ENCODE measurements around the gene MVD. TPM values are rescaled to one million over a fixed set of nuclear protein-coding genes. Genes with fewer than 3 reads are reported as not detected.

The MVD gene
- total and polyA plus RNA-seq, 4 donors: 19.8 to 57.6 (median 26.3) TPM

GRCh38 chr16:88662222-88662842 is 559 bp downstream of the MVD start:
- Histone ChIP-seq H3K36me3 (ENCODE audit: control insufficient read depth in 1 of 2, insufficient read depth in 2 of 2, low read length in 1 of 2) (no peaks in the 10 kb centered on the region), H3K27me3 (ENCODE audit: control insufficient read depth in 1 of 2, insufficient read depth in 2 of 2, low read length in 1 of 2) (no peaks in the 10 kb centered on the region), H3K4me1 (ENCODE audit: control insufficient read depth in 1 of 2, insufficient read depth in 2 of 2, low read length in 2 of 2) (no peaks in the 10 kb centered on the region), H3K9me3 (ENCODE audit: control insufficient read depth, low read length) (no peaks in the 10 kb centered on the region), H3K4me3 (ENCODE audit: low read length in 2 of 2) (peak overlapping the region; percentile 52 to 80), H3K27ac (ENCODE audit: low read depth in 1 of 2, low read length in 2 of 2) (no peak overlapping the region)
- ATAC-seq (ENCODE audit: low FRiP score): no peak
- intact Hi-C loops (cut with DNase I): loop anchor here in 1 of 2 donors (5.0 kb wide), 1 partner anchor 45 kb away; the partner anchor contains the start of genes CTU2 and RNF166
- peak; percentile 40 to 75 for DNase-seq
- WGBS, 2 donors: 1% methylated on average over 46 to 49 of the region's 49 CpGs

DNA sequence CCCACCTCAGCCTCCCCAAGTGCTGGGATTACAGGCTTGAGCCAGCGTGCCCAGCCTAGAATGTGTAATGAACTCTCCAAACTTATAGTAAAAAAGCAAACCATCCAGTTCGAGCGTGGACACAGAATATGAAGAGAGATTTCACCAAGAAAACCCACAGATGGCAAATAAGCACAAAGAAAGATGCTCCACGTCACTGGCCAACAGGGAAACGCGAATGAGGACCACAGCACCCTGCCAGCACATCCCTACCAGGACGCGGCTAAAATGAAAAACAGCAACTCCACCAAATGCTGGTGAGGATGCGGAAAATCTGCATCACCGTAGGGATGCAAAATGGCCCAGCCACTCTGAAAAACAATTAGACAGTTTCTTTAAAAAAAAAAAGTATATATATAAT is 1.4 kb downstream of the MVD start:
- DNase-seq: no peak
- no peak for ATAC-seq (ENCODE audit: low FRiP score)
- Histone ChIP-seq H3K4me1 (ENCODE audit: control insufficient read depth in 1 of 2, insufficient read depth in 2 of 2, low read length in 2 of 2) (no peaks in the 10 kb centered on the region), H3K27me3 (ENCODE audit: control insufficient read depth in 1 of 2, insufficient read depth in 2 of 2, low read length in 1 of 2) (no peaks in the 10 kb centered on the region), H3K9me3 (ENCODE audit: control insufficient read depth, low read length) (no peaks in the 10 kb centered on the region), H3K27ac (ENCODE audit: low read depth in 1 of 2, low read length in 2 of 2) (no peak overlapping the region), H3K36me3 (ENCODE audit: control insufficient read depth in 1 of 2, insufficient read depth in 2 of 2, low read length in 1 of 2) (no peaks in the 10 kb centered on the region), H3K4me3 (ENCODE audit: low read length in 2 of 2) (no peak overlapping the region)
- intact Hi-C loops (cut with DNase I): loop anchor here in 1 of 2 donors (5.0 kb wide), 1 partner anchor 46 kb away; the partner anchor contains the start of genes CTU2 and RNF166
- WGBS, 2 donors: 83 to 84% methylated on average over 10 of the region's 10 CpGs

DNA sequence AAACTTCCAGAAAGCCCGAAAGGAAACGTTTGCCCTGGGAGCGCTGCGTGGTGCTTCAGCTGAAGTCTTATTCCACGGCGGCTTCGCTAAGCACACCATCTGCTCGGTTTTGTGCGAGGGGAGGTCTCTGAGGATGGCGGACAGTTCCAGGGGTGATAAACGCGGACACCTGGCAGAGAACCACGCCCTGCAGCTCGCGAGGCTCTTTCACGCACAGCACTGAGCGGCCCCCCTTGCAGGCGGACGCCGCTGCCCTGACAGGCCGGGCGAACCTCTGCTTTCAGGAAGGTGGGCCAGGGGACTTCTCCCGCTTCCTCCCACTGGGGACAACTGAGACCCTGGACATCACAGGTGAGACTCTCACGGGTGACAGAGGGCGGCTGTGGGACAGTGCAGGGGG is 3.7 kb downstream of the MVD start:
- Histone ChIP-seq H3K4me1 (ENCODE audit: control insufficient read depth in 1 of 2, insufficient read depth in 2 of 2, low read length in 2 of 2) (no peaks in the 10 kb centered on the region), H3K27ac (ENCODE audit: low read depth in 1 of 2, low read length in 2 of 2) (no peak overlapping the region), H3K36me3 (ENCODE audit: control insufficient read depth in 1 of 2, insufficient read depth in 2 of 2, low read length in 1 of 2) (peaks cover 0 to 2% of the 10 kb centered on the region in 2 donors), H3K4me3 (ENCODE audit: low read length in 2 of 2) (no peak overlapping the region), H3K9me3 (ENCODE audit: control insufficient read depth, low read length) (no peaks in the 10 kb centered on the region), H3K27me3 (ENCODE audit: control insufficient read depth in 1 of 2, insufficient read depth in 2 of 2, low read length in 1 of 2) (no peaks in the 10 kb centered on the region)
- 93 to 94% methylated on average over 25 of the region's 25 CpGs for WGBS, 2 donors
- peak in 1 of 2 donors; percentile 42 for DNase-seq
- no peak for ATAC-seq (ENCODE audit: low FRiP score)
- intact Hi-C loops (cut with DNase I): no loop called here

- intact Hi-C loops (cut with DNase I): no loop called here
- ATAC-seq (ENCODE audit: low FRiP score) (no peak), DNase-seq (peak; percentile 40 to 75)
- H3K27ac ChIP-seq (ENCODE audit: low read depth in 1 of 2, low read length in 2 of 2): no peak overlapping the region
- no peaks in the 10 kb centered on the region for H3K27me3 ChIP-seq (ENCODE audit: control insufficient read depth in 1 of 2, insufficient read depth in 2 of 2, low read length in 1 of 2)
- 88% methylated on average over 15 of the region's 15 CpGs for WGBS, 2 donors
- no peaks in the 10 kb centered on the region for H3K4me1 ChIP-seq (ENCODE audit: control insufficient read depth in 1 of 2, insufficient read depth in 2 of 2, low read length in 2 of 2)
- H3K9me3 ChIP-seq (ENCODE audit: control insufficient read depth, low read length): no peaks in the 10 kb centered on the region
- peaks cover 0 to 2% of the 10 kb centered on the region in 2 donors for H3K36me3 ChIP-seq (ENCODE audit: control insufficient read depth in 1 of 2, insufficient read depth in 2 of 2, low read length in 1 of 2)
- H3K4me3 ChIP-seq (ENCODE audit: low read length in 2 of 2): no peak overlapping the region
Observed at GRCh38 chr16:88658714-88659113, 4.2 kb downstream of the MVD start.

DNA sequence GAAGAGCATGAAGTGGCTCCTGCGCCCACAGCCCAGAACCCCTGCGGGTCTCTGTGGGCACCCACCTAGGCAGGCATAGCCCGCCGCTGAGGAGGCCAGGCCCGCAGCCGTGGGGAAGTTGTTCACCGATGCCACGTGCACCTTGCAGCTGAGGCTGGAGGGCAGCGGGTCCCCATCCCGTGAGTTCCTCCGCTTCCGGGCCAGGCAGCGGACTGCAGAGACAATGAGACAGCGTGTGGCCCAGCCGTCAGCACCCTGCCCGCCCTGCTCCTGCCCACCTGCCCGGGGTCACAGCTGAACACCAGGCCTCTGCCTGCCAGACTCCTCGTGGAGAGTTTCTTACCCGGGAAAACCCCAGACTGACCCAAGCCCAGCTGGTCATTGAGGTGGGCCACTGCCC is 5.5 kb downstream of the MVD start:
- H3K4me3 ChIP-seq (ENCODE audit: low read length in 2 of 2): no peak overlapping the region
- peak in 1 of 2 donors; percentile 42 for DNase-seq
- no peaks in the 10 kb centered on the region for H3K9me3 ChIP-seq (ENCODE audit: control insufficient read depth, low read length)
- no peak for ATAC-seq (ENCODE audit: low FRiP score)
- peaks cover 0 to 2% of the 10 kb centered on the region in 2 donors for H3K36me3 ChIP-seq (ENCODE audit: control insufficient read depth in 1 of 2, insufficient read depth in 2 of 2, low read length in 1 of 2)
- intact Hi-C loops (cut with DNase I): no loop called here
- no peaks in the 10 kb centered on the region for H3K4me1 ChIP-seq (ENCODE audit: control insufficient read depth in 1 of 2, insufficient read depth in 2 of 2, low read length in 2 of 2)
- no peak overlapping the region for H3K27ac ChIP-seq (ENCODE audit: low read depth in 1 of 2, low read length in 2 of 2)
- no peaks in the 10 kb centered on the region for H3K27me3 ChIP-seq (ENCODE audit: control insufficient read depth in 1 of 2, insufficient read depth in 2 of 2, low read length in 1 of 2)
- WGBS, 2 donors: 91 to 92% methylated on average over 18 to 19 of the region's 19 CpGs

- Histone ChIP-seq H3K9me3 (ENCODE audit: control insufficient read depth, low read length) (no peaks in the 10 kb centered on the region), H3K36me3 (ENCODE audit: control insufficient read depth in 1 of 2, insufficient read depth in 2 of 2, low read length in 1 of 2) (peaks cover 0 to 2% of the 10 kb centered on the region in 2 donors), H3K27me3 (ENCODE audit: control insufficient read depth in 1 of 2, insufficient read depth in 2 of 2, low read length in 1 of 2) (no peaks in the 10 kb centered on the region), H3K27ac (ENCODE audit: low read depth in 1 of 2, low read length in 2 of 2) (no peak overlapping the region), H3K4me1 (ENCODE audit: control insufficient read depth in 1 of 2, insufficient read depth in 2 of 2, low read length in 2 of 2) (no peaks in the 10 kb centered on the region), H3K4me3 (ENCODE audit: low read length in 2 of 2) (no peak overlapping the region)
- WGBS, 2 donors: 87 to 89% methylated on average over 25 of the region's 25 CpGs
- no peak for ATAC-seq (ENCODE audit: low FRiP score)
- intact Hi-C loops (cut with DNase I): no loop called here
- DNase-seq: peak in 1 of 2 donors; percentile 39
Observed at GRCh38 chr16:88656291-88656980, 6.5 kb downstream of the MVD start.

GRCh38 chr16:88655733-88656281 is 7.1 kb downstream of the MVD start:
- peaks cover 0 to 2% of the 10 kb centered on the region in 2 donors for H3K36me3 ChIP-seq (ENCODE audit: control insufficient read depth in 1 of 2, insufficient read depth in 2 of 2, low read length in 1 of 2)
- no peak overlapping the region for H3K4me3 ChIP-seq (ENCODE audit: low read length in 2 of 2)
- no peaks in the 10 kb centered on the region for H3K9me3 ChIP-seq (ENCODE audit: control insufficient read depth, low read length)
- no peak for ATAC-seq (ENCODE audit: low FRiP score)
- DNase-seq: peak in 1 of 2 donors; percentile 38
- 93 to 95% methylated on average over 29 of the region's 29 CpGs for WGBS, 2 donors
- H3K27me3 ChIP-seq (ENCODE audit: control insufficient read depth in 1 of 2, insufficient read depth in 2 of 2, low read length in 1 of 2): no peaks in the 10 kb centered on the region
- no peaks in the 10 kb centered on the region for H3K4me1 ChIP-seq (ENCODE audit: control insufficient read depth in 1 of 2, insufficient read depth in 2 of 2, low read length in 2 of 2)
- intact Hi-C loops (cut with DNase I): no loop called here
- no peak overlapping the region for H3K27ac ChIP-seq (ENCODE audit: low read depth in 1 of 2, low read length in 2 of 2)

- intact Hi-C loops (cut with DNase I): no loop called here
- Histone ChIP-seq H3K4me3 (ENCODE audit: low read length in 2 of 2) (no peak overlapping the region), H3K27ac (ENCODE audit: low read depth in 1 of 2, low read length in 2 of 2) (no peak overlapping the region), H3K9me3 (ENCODE audit: control insufficient read depth, low read length) (no peaks in the 10 kb centered on the region), H3K4me1 (ENCODE audit: control insufficient read depth in 1 of 2, insufficient read depth in 2 of 2, low read length in 2 of 2) (no peaks in the 10 kb centered on the region), H3K36me3 (ENCODE audit: control insufficient read depth in 1 of 2, insufficient read depth in 2 of 2, low read length in 1 of 2) (peaks cover 0 to 2% of the 10 kb centered on the region in 2 donors), H3K27me3 (ENCODE audit: control insufficient read depth in 1 of 2, insufficient read depth in 2 of 2, low read length in 1 of 2) (no peaks in the 10 kb centered on the region)
- 95 to 97% methylated on average over 50 of the region's 50 CpGs for WGBS, 2 donors
- ATAC-seq (ENCODE audit: low FRiP score) (no peak), DNase-seq (peak in 1 of 2 donors; percentile 47)
Observed at GRCh38 chr16:88655053-88655732, 7.7 kb downstream of the MVD start.
